Measurements from ENCODE around the gene ENOX2. TPM values are rescaled to one million over a fixed set of nuclear protein-coding genes. Genes with fewer than 3 reads are reported as not detected.

Gene ENOX2
- polyA plus RNA-seq, 1 donor from 2014 or later: 48.7 TPM

GRCh38 chrX:130834830-130835229 is 68.2 kb downstream of the ENOX2 start:
- no peak overlapping the region for H3K4me3 ChIP-seq (ENCODE audit: low read length)
- no peak overlapping the region for H3K4me2 ChIP-seq (ENCODE audit: low read length)

GRCh38 chrX:130834149-130834548 is 68.9 kb downstream of the ENOX2 start:
- H3K36me3 ChIP-seq (ENCODE audit: insufficient read depth, low read length): no peaks in the 10 kb centered on the region
- no peaks in the 10 kb centered on the region for H4K20me1 ChIP-seq (ENCODE audit: insufficient read depth)
- H3K27me3 ChIP-seq (ENCODE audit: insufficient read depth, low read depth, low read length): no peaks in the 10 kb centered on the region
- H3K4me2 ChIP-seq (ENCODE audit: low read length): no peak overlapping the region
- H3K79me2 ChIP-seq (replicated peaks; ENCODE audit: insufficient read depth, low read length): no peaks in the 10 kb centered on the region
- no peaks in the 10 kb centered on the region for H3F3A ChIP-seq (ENCODE audit: insufficient read depth, low read length, poor library complexity, severe bottlenecking)
- H3K9me3 ChIP-seq (ENCODE audit: low read length): no peaks in the 10 kb centered on the region
- no peak overlapping the region for H2AFZ ChIP-seq (ENCODE audit: low read depth, low read length)
- H3K4me3 ChIP-seq (ENCODE audit: low read length): no peak overlapping the region
- no peak for TF ChIP-seq SMC3 (conservative IDR thresholded peaks at IDR 0.05; ENCODE audit: poor library complexity)
- no peak for TF ChIP-seq REST (IDR thresholded peaks at IDR 0.05; ENCODE audit: borderline replicate concordance)
- TF ChIP-seq RAD21 (conservative IDR thresholded peaks at IDR 0.05): no peak
- TF ChIP-seq EP300 (conservative IDR thresholded peaks at IDR 0.05; ENCODE audit: poor library complexity, severe bottlenecking): no peak
- TF ChIP-seq MXI1 (conservative IDR thresholded peaks at IDR 0.05; ENCODE audit: poor library complexity, severe bottlenecking): no peak
- no peak overlapping the region for H3K9ac ChIP-seq (ENCODE audit: low read length)
- no peak overlapping the region for H3K27ac ChIP-seq (ENCODE audit: low read length)
- no peaks in the 10 kb centered on the region for H3K9me2 ChIP-seq (ENCODE audit: insufficient read depth, low read length)

More at GRCh38 chrX:130834830-130835229, 68.2 kb downstream of the ENOX2 start:
- H3K27ac ChIP-seq (ENCODE audit: low read length): no peak overlapping the region
- H2AFZ ChIP-seq (ENCODE audit: low read depth, low read length): no peak overlapping the region
- no peaks in the 10 kb centered on the region for H3K36me3 ChIP-seq (ENCODE audit: insufficient read depth, low read length)
- no peaks in the 10 kb centered on the region for H3K9me3 ChIP-seq (ENCODE audit: low read length)
- H3K9ac ChIP-seq (ENCODE audit: low read length): no peak overlapping the region
- no peaks in the 10 kb centered on the region for H3K79me2 ChIP-seq (replicated peaks; ENCODE audit: insufficient read depth, low read length)
- TF ChIP-seq POLR2AphosphoS5 (IDR thresholded peaks at IDR 0.05) (no peak), CTCF (IDR thresholded peaks at IDR 0.05; ENCODE audit: poor library complexity, severe bottlenecking) (no peak), EZH2 (IDR thresholded peaks at IDR 0.05; ENCODE audit: borderline replicate concordance, insufficient read depth, low read length, poor library complexity, severe bottlenecking) (no peak), RAD21 (conservative IDR thresholded peaks at IDR 0.05) (no peak), TAF1 (IDR thresholded peaks at IDR 0.05; ENCODE audit: low read depth) (no peak), EP300 (conservative IDR thresholded peaks at IDR 0.05; ENCODE audit: poor library complexity, severe bottlenecking) (no peak), REST (IDR thresholded peaks at IDR 0.05; ENCODE audit: borderline replicate concordance) (no peak), SMC3 (conservative IDR thresholded peaks at IDR 0.05; ENCODE audit: poor library complexity) (no peak), MXI1 (conservative IDR thresholded peaks at IDR 0.05; ENCODE audit: poor library complexity, severe bottlenecking) (no peak)
- no peaks in the 10 kb centered on the region for H3F3A ChIP-seq (ENCODE audit: insufficient read depth, low read length, poor library complexity, severe bottlenecking)
- no peaks in the 10 kb centered on the region for H3K27me3 ChIP-seq (ENCODE audit: insufficient read depth, low read depth, low read length)
- no peaks in the 10 kb centered on the region for H3K9me2 ChIP-seq (ENCODE audit: insufficient read depth, low read length)
- H4K20me1 ChIP-seq (ENCODE audit: insufficient read depth): no peaks in the 10 kb centered on the region

All from neural cell (in vitro differentiated cells).